Activated CD4-positive, alpha-beta T cell treated with anti-CD3 and anti-CD28 coated beads, Interleukin-10, Interleukin-2, amounts not matched to agents 100 ng/mL and 50 ng/mL, durations not matched to agents 16 hours and 8 hours (primary cell): ENCODE results near the gene PCSK9.
A peak's percentile ranks its signal among the peaks of the same experiment; 100 is the strongest.

Source experiments
- DNase-seq: peaks from one replicate; pipeline ENCODE4 v3.0.0-alpha.2; 2020

The PCSK9 gene

GRCh38 chr1:55039342-55040082, at the start of gene PCSK9:
Gene PCSK9 (plus strand): TSS chr1:55039548. CDS start chr1:55039838, 290 bp downstream.
- no peak for DNase-seq

DNA sequence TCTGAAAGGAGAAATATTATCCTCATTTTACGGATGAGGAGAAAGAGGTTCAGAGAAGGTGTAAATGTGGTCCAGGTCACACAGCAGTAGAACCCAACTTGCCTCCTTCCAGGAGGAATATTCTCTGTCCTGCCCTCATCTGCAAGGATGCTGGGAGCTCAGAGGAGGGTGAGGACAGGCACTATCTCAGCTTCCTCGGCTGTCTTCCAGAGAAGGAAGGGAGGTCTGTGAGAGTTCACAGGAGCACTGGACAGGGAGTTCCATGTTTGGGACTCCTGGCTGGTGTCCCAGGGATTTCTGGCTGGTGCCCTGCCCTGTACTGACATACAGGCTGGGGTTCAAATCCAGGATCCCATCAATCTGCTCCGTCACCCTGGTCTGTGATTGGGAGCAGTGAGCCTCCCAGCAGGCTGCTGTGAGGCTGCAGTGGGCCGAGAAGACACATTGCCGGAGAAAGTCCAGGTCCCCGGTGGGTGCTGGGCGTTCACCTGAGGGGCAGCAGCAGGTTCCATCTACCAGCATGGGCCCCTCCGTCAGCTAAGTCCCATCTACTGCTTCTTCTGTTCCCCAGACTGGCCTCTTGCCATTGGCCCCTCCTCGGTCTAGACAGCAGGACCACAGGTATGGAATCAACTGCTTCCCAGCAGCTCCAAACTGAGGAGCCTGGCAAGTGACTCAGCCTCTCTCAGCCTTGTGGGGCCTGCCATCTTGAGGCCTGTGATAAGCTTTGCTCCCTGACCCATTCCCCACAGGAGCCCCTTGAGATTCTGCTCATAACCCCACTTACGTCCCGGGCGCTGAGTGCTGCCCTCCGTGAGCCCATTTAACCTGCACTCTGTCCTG, 49.2 kb upstream of the PCSK9 start:
- DNase-seq = no peak

GRCh38 chr1:54990916-54991315, 48.4 kb upstream of the PCSK9 start:
- no peak for DNase-seq

DNA sequence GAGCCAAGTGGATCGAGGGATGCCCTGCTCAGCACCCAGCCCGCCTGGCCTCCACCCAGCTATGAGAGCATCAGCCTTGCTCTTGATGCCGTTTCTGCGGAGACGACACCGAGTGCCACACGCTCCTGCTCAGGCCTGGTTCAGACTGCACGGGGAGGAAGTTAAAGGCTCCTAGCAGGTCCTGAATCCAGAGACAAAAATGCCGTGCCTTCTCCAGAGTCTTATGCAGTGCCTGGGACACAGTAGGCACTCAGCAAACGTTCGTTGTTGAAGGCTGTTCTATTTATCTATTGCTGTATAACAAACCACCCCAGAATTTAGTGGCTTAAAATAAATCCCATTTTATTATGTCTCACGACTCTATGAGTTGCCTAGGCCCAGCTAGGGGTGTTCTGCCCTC, 47.4 kb upstream of the PCSK9 start:
- no peak for DNase-seq

DNA sequence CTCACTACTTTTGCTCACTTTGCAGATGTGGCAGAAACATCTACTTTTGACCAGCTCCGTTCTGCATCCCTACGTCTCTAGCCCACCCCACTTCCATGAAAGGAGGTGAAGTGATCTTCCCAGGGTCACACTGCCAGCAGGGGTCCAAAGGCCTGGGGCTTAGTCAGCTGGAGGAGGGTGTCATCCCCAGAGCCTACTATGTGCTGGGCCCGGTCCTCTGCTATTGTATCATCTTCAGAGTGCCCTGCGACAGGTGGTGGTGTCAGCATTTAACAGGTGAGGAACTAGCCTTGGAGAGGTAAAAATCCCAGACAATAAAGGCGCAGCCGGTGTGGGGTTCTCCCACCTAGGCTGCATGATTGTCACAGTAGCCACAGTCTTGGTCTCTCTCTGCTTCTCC, 46.2 kb upstream of the PCSK9 start:
- no peak for DNase-seq

- no peak for DNase-seq
Observed at GRCh38 chr1:54994355-54994990, 44.9 kb upstream of the PCSK9 start.

- no peak for DNase-seq
Observed at GRCh38 chr1:54995013-54995760, 44.2 kb upstream of the PCSK9 start.

GRCh38 chr1:54995835-54996234, 43.5 kb upstream of the PCSK9 start:
- peak; percentile 74 for DNase-seq

DNA sequence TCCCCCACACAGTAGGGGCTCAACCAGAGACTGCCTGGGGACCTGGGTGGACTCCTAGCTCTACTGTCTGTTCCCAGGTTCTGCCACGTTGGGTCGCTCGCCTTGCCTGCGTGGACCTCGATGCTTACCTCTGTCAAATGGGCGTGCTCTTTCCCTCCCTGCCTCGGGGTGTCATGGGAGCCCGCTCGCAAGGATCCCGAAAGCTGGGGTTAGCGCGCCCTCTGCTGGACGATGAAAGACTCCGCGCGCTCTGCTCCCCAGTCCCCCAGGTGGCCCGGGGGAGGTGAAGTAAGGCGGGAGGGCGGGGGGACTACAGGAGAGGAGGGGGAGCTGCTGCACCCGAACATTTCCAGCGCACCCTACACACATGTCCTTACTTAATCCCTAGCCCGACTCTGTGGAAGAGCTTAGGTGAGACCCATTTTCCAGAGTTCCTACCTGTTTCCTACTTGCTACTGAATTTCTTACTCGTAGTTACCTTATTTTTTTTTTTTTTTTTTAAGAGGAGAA, 42.9 kb upstream of the PCSK9 start:
- DNase-seq = peak; percentile 91

DNA sequence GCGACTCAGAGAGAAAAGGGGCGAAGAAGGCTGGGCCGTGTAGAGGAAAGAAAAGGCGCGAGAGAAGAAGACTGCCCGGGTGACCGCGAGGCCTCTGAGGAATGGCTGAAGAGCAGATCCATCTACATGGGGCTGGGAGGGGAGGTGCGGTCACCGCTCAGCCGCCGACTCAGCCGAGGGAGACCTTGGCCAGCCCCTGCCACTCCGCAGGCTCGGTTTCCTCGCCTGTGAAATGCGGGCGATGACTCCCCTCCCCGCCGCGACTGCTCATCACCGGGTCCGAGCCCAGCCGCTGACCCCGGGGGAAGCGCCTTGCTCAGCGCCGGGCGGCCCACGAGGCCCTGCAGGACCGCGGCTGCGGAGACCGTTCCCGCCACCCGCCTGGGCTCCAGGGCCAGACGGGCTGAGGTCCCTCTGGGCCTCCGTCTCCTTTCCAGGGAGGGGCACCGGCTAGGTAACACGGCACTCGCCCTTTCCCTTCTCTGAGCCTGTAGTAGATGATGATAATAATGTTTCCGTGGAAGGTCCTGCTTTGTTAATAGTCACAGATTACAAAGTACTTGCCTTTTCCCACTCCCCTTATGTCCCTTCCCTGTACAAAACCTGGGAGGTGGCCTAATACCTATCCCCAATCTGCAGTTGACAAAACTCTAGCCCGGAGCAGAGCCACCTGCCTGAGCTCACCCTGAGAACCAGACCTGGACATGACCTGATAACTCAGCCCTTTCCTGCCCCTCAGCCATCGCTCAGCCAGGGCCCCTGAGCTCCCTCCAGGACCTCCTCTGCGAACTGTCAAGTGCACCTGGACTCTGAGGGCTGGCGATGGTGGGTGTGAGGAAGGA, 42.3 kb upstream of the PCSK9 start:
- no peak for DNase-seq

DNA sequence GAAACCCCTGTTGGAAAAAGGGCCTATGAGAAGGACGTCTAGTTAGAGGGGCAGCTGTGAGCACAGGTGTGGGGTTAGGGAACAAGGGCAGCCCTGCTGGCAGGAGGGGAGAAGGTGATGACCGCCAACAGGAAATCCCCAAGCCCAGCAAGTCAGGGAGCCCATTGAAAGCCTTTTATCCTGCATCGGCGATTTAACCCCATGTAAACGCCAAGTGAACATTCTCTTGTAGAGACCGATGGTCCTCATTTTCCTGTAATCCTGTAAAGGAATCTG, 41.7 kb upstream of the PCSK9 start:
- DNase-seq = no peak

- no peak for DNase-seq
Observed at GRCh38 chr1:54998100-54998499, 41.2 kb upstream of the PCSK9 start.

- no peak for DNase-seq
Observed at GRCh38 chr1:54998677-54999076, 40.7 kb upstream of the PCSK9 start, which contains the start of gene BSND. Gene BSND (plus strand): TSS chr1:54998933. CDS start chr1:54999187, 254 bp downstream.

DNA sequence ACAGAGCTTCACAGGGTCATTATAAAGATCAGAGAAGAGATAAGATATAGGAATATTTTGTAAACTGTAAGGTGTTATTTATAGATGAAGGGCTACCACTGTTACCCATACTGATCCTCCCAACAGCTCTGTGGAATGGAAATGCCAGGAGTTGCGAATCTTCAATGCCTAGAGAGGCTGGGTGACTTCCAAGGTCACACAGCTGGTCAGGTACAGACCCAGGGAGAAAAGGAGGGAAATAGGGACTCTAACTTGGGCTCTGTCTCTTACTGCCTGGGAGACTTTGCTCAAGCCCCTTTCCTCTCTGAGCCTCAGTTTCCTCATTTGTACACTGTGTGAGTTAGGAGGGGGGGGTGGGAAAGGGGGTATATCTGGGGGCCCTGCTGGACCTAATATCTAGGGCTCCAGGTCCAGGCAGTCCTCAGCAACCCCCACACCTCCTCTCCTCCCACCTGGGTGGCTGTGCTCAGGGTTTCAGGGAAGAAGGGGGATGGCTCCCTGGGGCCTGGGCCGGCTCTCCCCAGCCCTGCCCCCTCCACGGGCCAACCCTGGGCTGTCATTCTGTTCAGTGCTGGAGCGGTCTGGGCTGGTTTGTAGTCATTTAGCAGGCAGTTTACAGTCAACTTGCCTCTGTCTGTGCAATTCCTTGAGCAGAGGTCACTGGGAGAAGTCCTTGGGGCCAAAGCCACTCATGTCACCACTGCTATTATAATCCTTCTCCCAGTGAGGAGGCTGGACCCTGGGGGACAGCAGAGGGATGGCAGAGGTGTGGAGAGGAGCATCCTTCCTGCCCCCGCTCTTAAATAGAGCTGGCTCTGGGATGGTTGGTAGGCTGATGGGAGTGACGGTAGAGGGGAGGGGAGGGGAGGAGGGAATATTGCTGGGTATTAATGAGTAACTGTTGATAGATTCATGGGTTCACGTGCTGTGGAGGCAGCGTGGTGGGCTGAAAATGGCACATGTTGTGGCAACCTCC, 39.0 kb upstream of the PCSK9 start:
- no peak for DNase-seq

DNA sequence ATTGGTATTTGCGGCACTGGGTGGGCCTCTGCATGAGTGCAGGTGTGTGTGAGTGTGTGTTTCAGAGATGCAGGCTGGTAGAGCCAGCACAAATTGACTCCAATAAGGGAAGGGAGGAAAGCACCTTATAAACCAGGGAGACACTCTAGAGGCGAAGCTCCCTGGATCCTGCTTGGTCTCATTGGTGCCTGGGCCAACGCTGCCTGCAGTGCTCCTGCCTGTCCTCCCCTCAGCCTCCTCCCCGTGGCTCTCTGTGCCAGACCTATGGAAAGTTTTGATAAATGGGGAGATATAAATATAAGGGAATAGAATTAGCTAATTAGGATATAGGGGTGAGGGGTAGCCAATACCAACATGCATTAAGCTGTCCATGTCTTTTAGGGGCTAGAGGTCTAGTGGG, 38.0 kb upstream of the PCSK9 start:
- no peak for DNase-seq

DNA sequence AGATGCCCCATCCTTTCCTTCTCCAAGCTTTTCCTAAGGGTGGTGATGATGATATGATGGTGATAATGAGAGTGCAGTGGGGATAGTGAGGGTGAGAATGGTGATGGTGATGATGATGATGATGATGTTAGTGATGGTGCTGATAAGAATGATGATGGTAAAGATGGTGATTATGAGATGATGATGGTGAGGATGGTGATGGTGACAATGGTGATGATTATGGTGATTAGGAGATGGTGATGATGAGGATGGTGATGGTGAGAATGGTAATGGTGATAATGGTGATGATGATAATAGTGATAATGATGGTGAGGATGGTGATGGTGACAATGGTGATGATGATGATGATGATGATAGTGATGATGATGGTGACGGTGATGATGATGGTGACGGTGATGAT, 36.7 kb upstream of the PCSK9 start:
- no peak for DNase-seq

GRCh38 chr1:55005351-55006140, 33.8 kb upstream of the PCSK9 start:
- DNase-seq = no peak

DNA sequence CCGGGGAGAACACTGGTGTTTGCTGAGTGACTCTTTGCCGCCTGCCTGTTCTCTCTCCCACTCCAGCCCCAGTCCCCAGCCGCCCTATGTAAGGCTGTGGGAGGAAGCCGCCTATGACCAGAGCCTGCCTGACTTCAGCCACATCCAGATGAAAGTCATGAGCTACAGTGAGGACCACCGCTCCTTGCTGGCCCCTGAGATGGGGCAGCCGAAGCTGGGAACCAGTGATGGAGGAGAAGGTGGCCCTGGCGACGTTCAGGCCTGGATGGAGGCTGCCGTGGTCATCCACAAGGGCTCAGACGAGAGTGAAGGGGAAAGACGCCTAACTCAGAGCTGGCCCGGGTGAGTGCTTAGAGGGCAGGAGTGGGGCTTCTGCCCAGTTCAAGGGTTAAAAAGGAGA, 32.4 kb upstream of the PCSK9 start:
- DNase-seq = no peak

DNA sequence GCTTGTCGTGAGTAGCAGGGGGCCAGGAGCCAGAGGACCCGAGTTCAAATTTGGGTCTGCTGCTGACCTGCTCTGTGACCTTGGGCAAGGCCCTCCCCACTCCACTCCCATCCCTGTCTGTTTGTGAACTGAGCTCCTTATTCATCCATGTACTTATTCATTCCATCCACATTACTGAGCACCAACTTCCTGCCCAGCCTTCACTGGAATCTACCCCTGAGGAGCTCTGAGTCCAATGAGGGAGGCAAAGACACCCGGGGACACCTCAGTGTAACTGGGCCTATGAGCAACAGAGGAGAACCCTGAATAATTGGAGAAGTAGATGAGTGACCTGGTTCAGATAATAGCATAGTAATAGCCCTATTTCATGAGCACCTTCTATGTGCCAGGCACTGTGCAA, 31.7 kb upstream of the PCSK9 start:
- no peak for DNase-seq
